Brain microvascular endothelial cell (primary cell): ENCODE measurements around the gene PAOX.

Experiments
- DNase-seq: peaks from one replicate; pipeline ENCODE4 v3.0.0-alpha.2; 2020
- H3K27ac ChIP-seq: fragments of 250-450 bp; sonication (Bioruptor Pico); 2 replicates; pipeline ENCODE4 v1.5.1; 2020; ENCODE audit warnings: mild to moderate bottlenecking, moderate library complexity
- H3K27me3 ChIP-seq: fragments of 250-450 bp; sonication (Bioruptor Pico); replicated peaks from 2 replicates; pipeline ENCODE4 v1.5.1; 2020; ENCODE audit warnings: mild to moderate bottlenecking
- H3K36me3 ChIP-seq: fragments of 250-450 bp; sonication (Bioruptor Pico); replicated peaks from 2 replicates; pipeline ENCODE4 v1.5.1; 2020; ENCODE audit warnings: mild to moderate bottlenecking
- H3K4me3 ChIP-seq: 2 replicates; pipeline ENCODE4 v1.5.1; 2011; ENCODE audit warnings: low read depth, mild to moderate bottlenecking, control low read depth, low read length, moderate library complexity
- in situ Hi-C: cut with HindIII; loops from 2 replicates; pipeline ENCODE4 v1.10.0; 2017; ENCODE audit warnings: low sequenced_read_pairs, low pct_ligation_motif_present
- TF ChIP-seq, protein P1 (sequence below): IDR thresholded peaks from 2 replicates; pipeline ENCODE4 v1.5.1; 2011; ENCODE audit warnings: low read depth, mild to moderate bottlenecking, moderate library complexity, low read length, control low read depth, inconsistent platforms; ENCODE audit errors: missing control alignments

Gene PAOX

GRCh38 chr10:133356549-133357284 lies 22.3 kb upstream of the PAOX start:
- Histone ChIP-seq H3K27me3 (no peaks in the 10 kb centered on the region), H3K27ac (no peak overlapping the region), H3K4me3 (peak overlapping the region; percentile 56), H3K36me3 (no peaks in the 10 kb centered on the region)
- TF ChIP-seq, protein P1, sequence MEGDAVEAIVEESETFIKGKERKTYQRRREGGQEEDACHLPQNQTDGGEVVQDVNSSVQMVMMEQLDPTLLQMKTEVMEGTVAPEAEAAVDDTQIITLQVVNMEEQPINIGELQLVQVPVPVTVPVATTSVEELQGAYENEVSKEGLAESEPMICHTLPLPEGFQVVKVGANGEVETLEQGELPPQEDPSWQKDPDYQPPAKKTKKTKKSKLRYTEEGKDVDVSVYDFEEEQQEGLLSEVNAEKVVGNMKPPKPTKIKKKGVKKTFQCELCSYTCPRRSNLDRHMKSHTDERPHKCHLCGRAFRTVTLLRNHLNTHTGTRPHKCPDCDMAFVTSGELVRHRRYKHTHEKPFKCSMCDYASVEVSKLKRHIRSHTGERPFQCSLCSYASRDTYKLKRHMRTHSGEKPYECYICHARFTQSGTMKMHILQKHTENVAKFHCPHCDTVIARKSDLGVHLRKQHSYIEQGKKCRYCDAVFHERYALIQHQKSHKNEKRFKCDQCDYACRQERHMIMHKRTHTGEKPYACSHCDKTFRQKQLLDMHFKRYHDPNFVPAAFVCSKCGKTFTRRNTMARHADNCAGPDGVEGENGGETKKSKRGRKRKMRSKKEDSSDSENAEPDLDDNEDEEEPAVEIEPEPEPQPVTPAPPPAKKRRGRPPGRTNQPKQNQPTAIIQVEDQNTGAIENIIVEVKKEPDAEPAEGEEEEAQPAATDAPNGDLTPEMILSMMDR = no peak
- in situ Hi-C loops = no loop called here
- DNase-seq = no peak

GRCh38 chr10:133357285-133358161 lies 21.5 kb upstream of the PAOX start, which contains the start of gene FUOM:
FUOM (minus strand) TSS chr10:133358019; CDS start chr10:133358007, 12 bp downstream.
- TF ChIP-seq, protein P1 = no peak
- H3K36me3 ChIP-seq = peaks cover 6% of the 10 kb centered on the region
- in situ Hi-C loops = no loop called here
- peak; percentile 44 for DNase-seq
- H3K27me3 ChIP-seq = no peaks in the 10 kb centered on the region
- no peak within 1 kb of the TSS for H3K27ac ChIP-seq
- H3K4me3 ChIP-seq = peak within 1 kb of the TSS; percentile 56

DNA sequence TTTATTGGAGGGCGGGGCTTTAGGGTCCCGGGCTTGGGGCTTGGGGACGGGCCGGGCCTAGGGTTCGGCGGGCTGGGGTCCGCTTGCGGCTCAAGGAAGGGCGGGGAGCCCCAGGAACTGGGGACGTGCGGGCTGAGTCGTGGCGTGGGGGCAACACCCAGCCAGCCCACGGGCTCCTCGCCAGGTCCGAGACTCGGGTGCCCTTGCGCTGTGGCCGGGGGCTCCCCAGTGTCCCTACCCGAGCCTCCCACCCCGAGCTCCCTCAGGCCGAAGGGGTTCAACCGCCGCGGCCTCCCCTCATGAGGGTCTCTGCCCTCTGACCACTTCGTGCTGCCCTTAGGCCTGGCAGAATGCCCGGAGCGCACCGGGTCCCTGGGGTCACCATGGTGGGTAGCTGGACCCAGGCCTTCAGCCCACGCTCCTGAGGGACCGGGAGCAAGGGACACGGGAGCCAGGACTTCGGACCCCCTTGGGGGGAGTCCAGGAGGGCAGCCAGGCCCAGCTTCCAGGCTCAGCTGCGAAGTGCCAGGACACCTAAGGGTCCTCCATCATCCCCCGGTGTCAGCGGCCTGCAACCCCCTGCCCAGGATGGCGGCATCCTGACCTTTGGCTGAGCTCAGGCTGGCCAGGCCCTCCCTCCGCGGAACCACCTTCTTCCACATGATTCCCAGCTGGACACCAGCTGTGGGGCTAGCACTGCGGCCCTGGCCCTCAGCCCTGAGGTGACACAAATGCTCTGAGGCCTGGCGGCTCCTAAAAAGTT lies 20.7 kb upstream of the PAOX start:
- Histone ChIP-seq H3K27ac (no peak overlapping the region), H3K36me3 (peaks cover 12% of the 10 kb centered on the region), H3K27me3 (no peaks in the 10 kb centered on the region), H3K4me3 (no peak overlapping the region)
- TF ChIP-seq, protein P1 = no peak
- no peak for DNase-seq
- in situ Hi-C loops = no loop called here

DNA sequence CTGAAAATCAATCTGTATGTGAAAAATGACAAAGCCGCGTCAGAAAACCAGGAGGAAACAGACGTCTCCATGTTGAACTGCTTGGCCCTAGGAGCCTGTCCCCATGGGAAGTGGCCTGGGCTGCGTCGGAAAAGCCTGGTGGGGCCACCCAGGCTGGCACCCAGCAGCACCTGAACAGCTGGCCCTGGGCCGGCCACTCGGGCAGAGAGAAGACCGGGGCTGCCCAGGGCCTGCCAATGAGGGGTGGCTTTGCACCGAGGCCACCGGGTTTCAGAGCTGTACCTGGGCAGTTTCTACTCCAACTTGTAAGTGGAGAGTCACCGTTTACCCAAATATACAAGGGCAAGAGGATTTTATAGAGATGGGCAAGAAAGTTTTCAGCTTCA lies 20.1 kb upstream of the PAOX start:
- H3K4me3 ChIP-seq = no peak overlapping the region
- in situ Hi-C loops = no loop called here
- no peak for DNase-seq
- no peaks in the 10 kb centered on the region for H3K27me3 ChIP-seq
- TF ChIP-seq, protein P1 = no peak
- H3K36me3 ChIP-seq = peaks cover 15% of the 10 kb centered on the region
- no peak overlapping the region for H3K27ac ChIP-seq

- Histone ChIP-seq H3K4me3 (no peak overlapping the region), H3K36me3 (peaks cover 22% of the 10 kb centered on the region), H3K27ac (no peak overlapping the region), H3K27me3 (no peaks in the 10 kb centered on the region)
- in situ Hi-C loops = no loop called here
- no peak for DNase-seq
- TF ChIP-seq, protein P1 = no peak
These were observed 19.5 kb upstream of the PAOX start for GRCh38 chr10:133359554-133359971.
